ENCODE results near the gene SDK2. TPM values are rescaled to one million over a fixed set of nuclear protein-coding genes. Genes with fewer than 3 reads are reported as not detected.

SDK2 gene
- total RNA-seq, 1 experiment from 2014 or later, result not detected

- Histone ChIP-seq H3K4me3 (ENCODE audit: low read length) (no peak overlapping the region), H3K9me3 (ENCODE audit: low read length) (no peaks in the 10 kb centered on the region), H3K27me3 (ENCODE audit: low read length) (no peaks in the 10 kb centered on the region), H3K4me2 (ENCODE audit: low read depth, low read length, poor library complexity, severe bottlenecking) (no peak overlapping the region), H2AFZ (ENCODE audit: low read length) (no peak overlapping the region), H3K9me2 (replicated peaks; ENCODE audit: insufficient read depth, low read length) (no peaks in the 10 kb centered on the region), H3K36me3 (ENCODE audit: insufficient read depth, low read length) (no peaks in the 10 kb centered on the region), H3K27ac (ENCODE audit: low read length) (no peak overlapping the region), H4K20me1 (ENCODE audit: insufficient read depth, low read depth, low read length) (no peaks in the 10 kb centered on the region), H3K4me1 (ENCODE audit: low read length) (no peaks in the 10 kb centered on the region), H3K9ac (ENCODE audit: low read length) (no peak overlapping the region), H3K79me2 (ENCODE audit: low read length) (no peaks in the 10 kb centered on the region)
- no peak for DNase-seq
Measured at GRCh38 chr17:73528679-73529078, 115.6 kb downstream of the SDK2 start.

DNA sequence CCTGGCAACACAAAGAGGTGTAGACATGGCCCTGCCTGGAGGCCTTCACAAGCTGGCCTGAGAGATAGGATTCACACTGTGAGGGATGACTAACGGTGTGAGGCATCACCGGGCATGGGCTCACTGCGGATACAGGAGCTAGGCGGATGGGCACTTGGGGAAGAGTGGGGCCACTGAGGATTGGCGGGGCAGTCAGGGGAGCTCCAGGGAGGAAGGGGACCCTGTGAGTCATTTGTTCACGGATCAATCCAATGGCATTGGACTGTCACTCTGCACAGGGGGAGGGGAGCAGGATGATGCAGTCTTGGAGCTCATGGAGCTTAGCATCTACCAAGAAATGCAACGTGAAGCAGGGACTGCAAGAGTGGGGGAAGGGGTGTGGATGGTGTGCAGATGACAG, 117.3 kb downstream of the SDK2 start:
- H3K9ac ChIP-seq (ENCODE audit: low read length), result no peak overlapping the region
- H4K20me1 ChIP-seq (ENCODE audit: insufficient read depth, low read depth, low read length), result no peaks in the 10 kb centered on the region
- H3K27me3 ChIP-seq (ENCODE audit: low read length), result no peaks in the 10 kb centered on the region
- no peaks in the 10 kb centered on the region for H3K4me1 ChIP-seq (ENCODE audit: low read length)
- no peak overlapping the region for H3K4me2 ChIP-seq (ENCODE audit: low read depth, low read length, poor library complexity, severe bottlenecking)
- no peak overlapping the region for H3K4me3 ChIP-seq (ENCODE audit: low read length)
- H3K79me2 ChIP-seq (ENCODE audit: low read length), result no peaks in the 10 kb centered on the region
- no peaks in the 10 kb centered on the region for H3K36me3 ChIP-seq (ENCODE audit: insufficient read depth, low read length)
- no peak overlapping the region for H2AFZ ChIP-seq (ENCODE audit: low read length)
- no peaks in the 10 kb centered on the region for H3K9me3 ChIP-seq (ENCODE audit: low read length)
- DNase-seq, result no peak
- no peaks in the 10 kb centered on the region for H3K9me2 ChIP-seq (replicated peaks; ENCODE audit: insufficient read depth, low read length)
- no peak overlapping the region for H3K27ac ChIP-seq (ENCODE audit: low read length)

- Histone ChIP-seq H3K9me3 (ENCODE audit: low read length) (no peaks in the 10 kb centered on the region), H3K9ac (ENCODE audit: low read length) (no peak overlapping the region), H3K4me2 (ENCODE audit: low read depth, low read length, poor library complexity, severe bottlenecking) (no peak overlapping the region), H3K4me1 (ENCODE audit: low read length) (no peaks in the 10 kb centered on the region), H3K27me3 (ENCODE audit: low read length) (no peaks in the 10 kb centered on the region), H4K20me1 (ENCODE audit: insufficient read depth, low read depth, low read length) (no peaks in the 10 kb centered on the region), H2AFZ (ENCODE audit: low read length) (no peak overlapping the region), H3K79me2 (ENCODE audit: low read length) (no peaks in the 10 kb centered on the region), H3K4me3 (ENCODE audit: low read length) (no peak overlapping the region), H3K27ac (ENCODE audit: low read length) (no peak overlapping the region), H3K9me2 (replicated peaks; ENCODE audit: insufficient read depth, low read length) (no peaks in the 10 kb centered on the region), H3K36me3 (ENCODE audit: insufficient read depth, low read length) (no peaks in the 10 kb centered on the region)
- DNase-seq, result no peak
Measured at GRCh38 chr17:73524941-73525679, 119.1 kb downstream of the SDK2 start.

DNA sequence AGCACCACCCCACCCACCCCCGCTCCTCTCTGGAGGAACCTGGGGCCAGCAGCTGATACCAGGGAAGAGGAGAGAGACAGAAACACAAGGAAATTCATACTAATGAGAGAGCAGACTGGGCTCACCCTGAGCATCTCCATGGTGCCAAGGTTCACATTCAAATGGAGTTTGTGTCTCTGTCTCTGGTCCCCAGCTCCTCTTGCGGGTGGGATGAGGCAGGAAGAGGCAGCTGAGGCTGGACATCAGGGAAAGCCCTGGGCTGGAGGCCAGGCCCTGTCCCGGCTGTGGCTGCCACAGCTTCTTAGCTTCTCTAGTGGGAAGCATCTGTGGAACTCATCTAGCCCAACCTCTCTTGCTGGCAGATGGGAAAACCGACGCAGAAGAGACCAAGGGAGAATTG, 121.5 kb downstream of the SDK2 start:
- no peak for DNase-seq
- Histone ChIP-seq H4K20me1 (ENCODE audit: insufficient read depth, low read depth, low read length) (no peaks in the 10 kb centered on the region), H3K27me3 (ENCODE audit: low read length) (no peaks in the 10 kb centered on the region), H3K9me3 (ENCODE audit: low read length) (no peaks in the 10 kb centered on the region), H3K27ac (ENCODE audit: low read length) (no peak overlapping the region), H3K79me2 (ENCODE audit: low read length) (no peaks in the 10 kb centered on the region), H3K9ac (ENCODE audit: low read length) (no peak overlapping the region), H3K9me2 (replicated peaks; ENCODE audit: insufficient read depth, low read length) (no peaks in the 10 kb centered on the region), H3K4me3 (ENCODE audit: low read length) (no peak overlapping the region), H2AFZ (ENCODE audit: low read length) (no peak overlapping the region), H3K4me2 (ENCODE audit: low read depth, low read length, poor library complexity, severe bottlenecking) (no peak overlapping the region), H3K36me3 (ENCODE audit: insufficient read depth, low read length) (no peaks in the 10 kb centered on the region), H3K4me1 (ENCODE audit: low read length) (no peaks in the 10 kb centered on the region)

GRCh38 chr17:73522107-73522506, 122.1 kb downstream of the SDK2 start:
- Histone ChIP-seq H3K9ac (ENCODE audit: low read length) (no peak overlapping the region), H3K36me3 (ENCODE audit: insufficient read depth, low read length) (no peaks in the 10 kb centered on the region), H3K27ac (ENCODE audit: low read length) (no peak overlapping the region), H3K4me2 (ENCODE audit: low read depth, low read length, poor library complexity, severe bottlenecking) (no peak overlapping the region), H3K9me2 (replicated peaks; ENCODE audit: insufficient read depth, low read length) (no peaks in the 10 kb centered on the region), H3K79me2 (ENCODE audit: low read length) (no peaks in the 10 kb centered on the region), H3K27me3 (ENCODE audit: low read length) (no peaks in the 10 kb centered on the region), H3K9me3 (ENCODE audit: low read length) (no peaks in the 10 kb centered on the region), H4K20me1 (ENCODE audit: insufficient read depth, low read depth, low read length) (no peaks in the 10 kb centered on the region), H3K4me3 (ENCODE audit: low read length) (no peak overlapping the region), H3K4me1 (ENCODE audit: low read length) (no peaks in the 10 kb centered on the region), H2AFZ (ENCODE audit: low read length) (no peak overlapping the region)
- no peak for DNase-seq

DNA sequence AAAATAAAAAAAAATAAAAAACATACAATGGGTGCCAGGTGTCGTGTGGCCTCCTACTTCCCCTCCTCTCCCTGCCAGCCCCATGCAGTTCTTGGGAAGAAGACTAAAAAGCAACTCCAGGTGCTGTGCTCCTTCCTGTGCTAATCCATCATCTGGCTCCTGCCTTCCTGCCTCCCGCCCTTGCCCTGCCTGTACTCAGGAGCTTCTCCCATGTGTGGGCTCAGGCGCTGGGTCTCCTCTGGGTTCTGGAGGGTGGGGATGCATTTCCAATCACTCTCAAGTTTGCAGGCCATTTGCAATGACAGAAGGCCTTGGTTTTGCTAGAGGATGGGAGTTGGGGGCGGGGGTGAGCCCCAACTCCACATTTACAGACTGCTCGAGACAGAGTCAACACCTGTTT, 122.9 kb downstream of the SDK2 start:
- H3K9ac ChIP-seq (ENCODE audit: low read length), result no peak overlapping the region
- no peaks in the 10 kb centered on the region for H3K9me2 ChIP-seq (replicated peaks; ENCODE audit: insufficient read depth, low read length)
- no peak overlapping the region for H3K27ac ChIP-seq (ENCODE audit: low read length)
- no peak overlapping the region for H3K4me3 ChIP-seq (ENCODE audit: low read length)
- no peak overlapping the region for H3K4me2 ChIP-seq (ENCODE audit: low read depth, low read length, poor library complexity, severe bottlenecking)
- H4K20me1 ChIP-seq (ENCODE audit: insufficient read depth, low read depth, low read length), result no peaks in the 10 kb centered on the region
- no peaks in the 10 kb centered on the region for H3K9me3 ChIP-seq (ENCODE audit: low read length)
- H3K4me1 ChIP-seq (ENCODE audit: low read length), result no peaks in the 10 kb centered on the region
- H3K27me3 ChIP-seq (ENCODE audit: low read length), result no peaks in the 10 kb centered on the region
- H2AFZ ChIP-seq (ENCODE audit: low read length), result no peak overlapping the region
- no peaks in the 10 kb centered on the region for H3K36me3 ChIP-seq (ENCODE audit: insufficient read depth, low read length)
- DNase-seq, result no peak
- H3K79me2 ChIP-seq (ENCODE audit: low read length), result no peaks in the 10 kb centered on the region

DNA sequence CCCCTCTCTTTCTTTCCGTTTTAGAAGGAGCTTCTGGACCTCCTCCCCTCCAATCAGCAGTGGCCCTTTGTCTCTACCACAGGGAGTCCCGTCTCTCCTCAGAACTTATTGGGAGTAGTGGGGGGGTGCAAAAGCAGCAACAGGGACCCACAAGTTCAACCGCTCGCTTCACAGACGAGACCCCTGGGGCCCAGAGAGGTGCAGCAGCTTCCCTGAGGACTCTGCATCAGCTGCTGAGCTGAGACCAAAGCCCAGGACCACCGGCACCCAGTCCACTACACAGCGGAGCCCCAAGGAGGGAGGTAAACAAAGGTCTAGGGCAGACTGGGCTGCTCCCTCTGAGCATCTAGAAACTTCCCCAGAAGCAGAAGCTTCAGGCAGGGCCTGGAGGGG, 123.9 kb downstream of the SDK2 start:
- DNase-seq, result no peak
- Histone ChIP-seq H3K4me2 (ENCODE audit: low read depth, low read length, poor library complexity, severe bottlenecking) (no peak overlapping the region), H3K4me1 (ENCODE audit: low read length) (no peaks in the 10 kb centered on the region), H3K36me3 (ENCODE audit: insufficient read depth, low read length) (no peaks in the 10 kb centered on the region), H2AFZ (ENCODE audit: low read length) (no peak overlapping the region), H4K20me1 (ENCODE audit: insufficient read depth, low read depth, low read length) (no peaks in the 10 kb centered on the region), H3K9ac (ENCODE audit: low read length) (no peak overlapping the region), H3K9me3 (ENCODE audit: low read length) (no peaks in the 10 kb centered on the region), H3K4me3 (ENCODE audit: low read length) (no peak overlapping the region), H3K79me2 (ENCODE audit: low read length) (no peaks in the 10 kb centered on the region), H3K9me2 (replicated peaks; ENCODE audit: insufficient read depth, low read length) (no peaks in the 10 kb centered on the region), H3K27me3 (ENCODE audit: low read length) (no peaks in the 10 kb centered on the region), H3K27ac (ENCODE audit: low read length) (no peak overlapping the region)

- Histone ChIP-seq H3K9ac (ENCODE audit: low read length) (no peak overlapping the region), H2AFZ (ENCODE audit: low read length) (no peak overlapping the region), H3K9me3 (ENCODE audit: low read length) (no peaks in the 10 kb centered on the region), H3K36me3 (ENCODE audit: insufficient read depth, low read length) (no peaks in the 10 kb centered on the region), H3K9me2 (replicated peaks; ENCODE audit: insufficient read depth, low read length) (no peaks in the 10 kb centered on the region), H3K27ac (ENCODE audit: low read length) (no peak overlapping the region), H3K79me2 (ENCODE audit: low read length) (no peaks in the 10 kb centered on the region), H3K4me2 (ENCODE audit: low read depth, low read length, poor library complexity, severe bottlenecking) (no peak overlapping the region), H3K4me3 (ENCODE audit: low read length) (no peak overlapping the region), H3K4me1 (ENCODE audit: low read length) (no peaks in the 10 kb centered on the region), H3K27me3 (ENCODE audit: low read length) (no peaks in the 10 kb centered on the region), H4K20me1 (ENCODE audit: insufficient read depth, low read depth, low read length) (no peaks in the 10 kb centered on the region)
- DNase-seq, result no peak
Measured at GRCh38 chr17:73519714-73520368, 124.4 kb downstream of the SDK2 start.

Measured in Karpas-422 (cell line).